WTC11 (cell line): ENCODE measurements around the gene SGMS1.

Experiments
- CREB1 ChIP-seq: sonication (generic); formaldehyde crosslinking; IDR thresholded peaks from 2 replicates; pipeline ENCODE4 v1.8.0; 2023; ENCODE audit warnings: mild to moderate bottlenecking, missing genetic modification reagents
- ESRRA ChIP-seq: sonication (generic); formaldehyde crosslinking; IDR thresholded peaks from 2 replicates; pipeline ENCODE4 v1.8.1; 2022; ENCODE audit warnings: mild to moderate bottlenecking, missing genetic modification reagents, borderline replicate concordance
- FOXJ3 ChIP-seq: sonication (generic); formaldehyde crosslinking; IDR thresholded peaks from 2 replicates; pipeline ENCODE4 v1.9.0; 2021; ENCODE audit warnings: missing genetic modification reagents, mild to moderate bottlenecking, borderline replicate concordance
- TCF7 ChIP-seq: sonication (generic); formaldehyde crosslinking; IDR thresholded peaks from 2 replicates; pipeline ENCODE4 v1.8.0; 2022; ENCODE audit warnings: mild to moderate bottlenecking, low read depth, missing genetic modification reagents, moderate library complexity
- TEAD4 ChIP-seq: sonication (generic); formaldehyde crosslinking; IDR thresholded peaks from 2 replicates; pipeline ENCODE4 v1.8.0; 2022; ENCODE audit warnings: mild to moderate bottlenecking, missing genetic modification reagents
- TP53 ChIP-seq: sonication (generic); formaldehyde crosslinking; IDR thresholded peaks from 2 replicates; pipeline ENCODE4 v1.8.1; 2023; ENCODE audit warnings: mild to moderate bottlenecking, missing genetic modification reagents
- ZNF121 ChIP-seq: sonication (generic); formaldehyde crosslinking; IDR thresholded peaks from 2 replicates; pipeline ENCODE4 v1.8.0; 2023; ENCODE audit warnings: missing genetic modification reagents
- TF ChIP-seq, protein P1 (sequence below): sonication (generic); formaldehyde crosslinking; IDR thresholded peaks from 2 replicates; pipeline ENCODE4 v1.8.1; 2023; ENCODE audit warnings: mild to moderate bottlenecking, moderate library complexity, missing genetic modification reagents
- TF ChIP-seq, protein P2 (sequence below): sonication (generic); formaldehyde crosslinking; IDR thresholded peaks from 2 replicates; pipeline ENCODE4 v1.8.0; 2023; ENCODE audit warnings: missing genetic modification reagents
- TF ChIP-seq, protein P3 (sequence below): sonication (generic); formaldehyde crosslinking; IDR thresholded peaks from 2 replicates; pipeline ENCODE4 v1.8.1; 2023; ENCODE audit warnings: mild to moderate bottlenecking, missing genetic modification reagents
- TF ChIP-seq, protein P4 (sequence below): fragments of 200-600 bp; IDR thresholded peaks from 2 replicates; pipeline ENCODE4 v1.8.0; 2022; ENCODE audit warnings: antibody characterized with exemption
- TF ChIP-seq, protein P5 (sequence below): sonication (generic); formaldehyde crosslinking; IDR thresholded peaks from 2 replicates; pipeline ENCODE4 v1.8.1; 2023; ENCODE audit warnings: mild to moderate bottlenecking, missing genetic modification reagents, moderate library complexity

DNA sequence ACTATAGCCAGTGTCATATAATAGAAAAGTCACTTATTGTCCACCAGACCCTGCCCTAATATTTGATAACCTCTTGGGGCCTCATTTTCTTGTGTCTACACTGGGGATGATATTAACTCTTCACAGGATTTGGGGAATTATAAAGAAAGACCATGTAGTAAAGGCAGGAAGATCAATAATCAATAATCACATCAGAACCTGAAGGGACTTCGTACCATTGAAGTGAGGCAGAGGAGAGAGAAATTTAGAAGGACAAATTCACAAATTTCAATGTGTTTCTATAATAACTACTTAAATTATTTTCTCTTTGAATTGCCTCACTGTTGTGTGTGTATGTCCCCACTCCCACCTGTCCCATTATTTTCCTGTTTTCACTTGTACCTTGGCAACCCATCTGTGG lies 10.7 kb upstream of the SGMS1 start:
- TF ChIP-seq ZNF121 (no peak), TP53 (CRISPR knock-in tag) (no peak), TCF7 (CRISPR knock-in tag) (no peak), FOXJ3 (no peak), TEAD4 (CRISPR knock-in tag) (no peak), CREB1 (no peak), ESRRA (no peak)
- TF ChIP-seq, protein P1, sequence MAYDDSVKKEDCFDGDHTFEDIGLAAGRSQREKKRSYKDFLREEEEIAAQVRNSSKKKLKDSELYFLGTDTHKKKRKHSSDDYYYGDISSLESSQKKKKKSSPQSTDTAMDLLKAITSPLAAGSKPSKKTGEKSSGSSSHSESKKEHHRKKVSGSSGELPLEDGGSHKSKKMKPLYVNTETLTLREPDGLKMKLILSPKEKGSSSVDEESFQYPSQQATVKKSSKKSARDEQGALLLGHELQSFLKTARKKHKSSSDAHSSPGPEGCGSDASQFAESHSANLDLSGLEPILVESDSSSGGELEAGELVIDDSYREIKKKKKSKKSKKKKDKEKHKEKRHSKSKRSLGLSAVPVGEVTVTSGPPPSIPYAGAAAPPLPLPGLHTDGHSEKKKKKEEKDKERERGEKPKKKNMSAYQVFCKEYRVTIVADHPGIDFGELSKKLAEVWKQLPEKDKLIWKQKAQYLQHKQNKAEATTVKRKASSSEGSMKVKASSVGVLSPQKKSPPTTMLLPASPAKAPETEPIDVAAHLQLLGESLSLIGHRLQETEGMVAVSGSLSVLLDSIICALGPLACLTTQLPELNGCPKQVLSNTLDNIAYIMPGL: no peak
- TF ChIP-seq, protein P2, sequence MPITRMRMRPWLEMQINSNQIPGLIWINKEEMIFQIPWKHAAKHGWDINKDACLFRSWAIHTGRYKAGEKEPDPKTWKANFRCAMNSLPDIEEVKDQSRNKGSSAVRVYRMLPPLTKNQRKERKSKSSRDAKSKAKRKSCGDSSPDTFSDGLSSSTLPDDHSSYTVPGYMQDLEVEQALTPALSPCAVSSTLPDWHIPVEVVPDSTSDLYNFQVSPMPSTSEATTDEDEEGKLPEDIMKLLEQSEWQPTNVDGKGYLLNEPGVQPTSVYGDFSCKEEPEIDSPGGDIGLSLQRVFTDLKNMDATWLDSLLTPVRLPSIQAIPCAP: no peak
- TF ChIP-seq, protein P3, sequence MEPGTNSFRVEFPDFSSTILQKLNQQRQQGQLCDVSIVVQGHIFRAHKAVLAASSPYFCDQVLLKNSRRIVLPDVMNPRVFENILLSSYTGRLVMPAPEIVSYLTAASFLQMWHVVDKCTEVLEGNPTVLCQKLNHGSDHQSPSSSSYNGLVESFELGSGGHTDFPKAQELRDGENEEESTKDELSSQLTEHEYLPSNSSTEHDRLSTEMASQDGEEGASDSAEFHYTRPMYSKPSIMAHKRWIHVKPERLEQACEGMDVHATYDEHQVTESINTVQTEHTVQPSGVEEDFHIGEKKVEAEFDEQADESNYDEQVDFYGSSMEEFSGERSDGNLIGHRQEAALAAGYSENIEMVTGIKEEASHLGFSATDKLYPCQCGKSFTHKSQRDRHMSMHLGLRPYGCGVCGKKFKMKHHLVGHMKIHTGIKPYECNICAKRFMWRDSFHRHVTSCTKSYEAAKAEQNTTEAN: no peak
- TF ChIP-seq, protein P4, sequence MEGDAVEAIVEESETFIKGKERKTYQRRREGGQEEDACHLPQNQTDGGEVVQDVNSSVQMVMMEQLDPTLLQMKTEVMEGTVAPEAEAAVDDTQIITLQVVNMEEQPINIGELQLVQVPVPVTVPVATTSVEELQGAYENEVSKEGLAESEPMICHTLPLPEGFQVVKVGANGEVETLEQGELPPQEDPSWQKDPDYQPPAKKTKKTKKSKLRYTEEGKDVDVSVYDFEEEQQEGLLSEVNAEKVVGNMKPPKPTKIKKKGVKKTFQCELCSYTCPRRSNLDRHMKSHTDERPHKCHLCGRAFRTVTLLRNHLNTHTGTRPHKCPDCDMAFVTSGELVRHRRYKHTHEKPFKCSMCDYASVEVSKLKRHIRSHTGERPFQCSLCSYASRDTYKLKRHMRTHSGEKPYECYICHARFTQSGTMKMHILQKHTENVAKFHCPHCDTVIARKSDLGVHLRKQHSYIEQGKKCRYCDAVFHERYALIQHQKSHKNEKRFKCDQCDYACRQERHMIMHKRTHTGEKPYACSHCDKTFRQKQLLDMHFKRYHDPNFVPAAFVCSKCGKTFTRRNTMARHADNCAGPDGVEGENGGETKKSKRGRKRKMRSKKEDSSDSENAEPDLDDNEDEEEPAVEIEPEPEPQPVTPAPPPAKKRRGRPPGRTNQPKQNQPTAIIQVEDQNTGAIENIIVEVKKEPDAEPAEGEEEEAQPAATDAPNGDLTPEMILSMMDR: no peak
- TF ChIP-seq, protein P5, sequence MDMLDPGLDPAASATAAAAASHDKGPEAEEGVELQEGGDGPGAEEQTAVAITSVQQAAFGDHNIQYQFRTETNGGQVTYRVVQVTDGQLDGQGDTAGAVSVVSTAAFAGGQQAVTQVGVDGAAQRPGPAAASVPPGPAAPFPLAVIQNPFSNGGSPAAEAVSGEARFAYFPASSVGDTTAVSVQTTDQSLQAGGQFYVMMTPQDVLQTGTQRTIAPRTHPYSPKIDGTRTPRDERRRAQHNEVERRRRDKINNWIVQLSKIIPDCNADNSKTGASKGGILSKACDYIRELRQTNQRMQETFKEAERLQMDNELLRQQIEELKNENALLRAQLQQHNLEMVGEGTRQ (CRISPR knock-in tag): no peak
